GM23338 (cell line): ENCODE data around the gene SENP6.
"Not testable (repeated sequence)": the region's sequence is repeated elsewhere in the genome, so short reads cannot be mapped to it uniquely, and the experiment has no call there.

Source experiments
- CREB1 ChIP-seq: fragments of 250-450 bp; sonication (Bioruptor Pico); IDR thresholded peaks from 2 replicates; pipeline ENCODE4 v1.5.0; 2020; ENCODE audit warnings: low read depth, mild to moderate bottlenecking, moderate library complexity
- ETS1 ChIP-seq: IDR thresholded peaks from 2 replicates; pipeline ENCODE4 v1.6.1; 2016; ENCODE audit warnings: antibody characterized with exemption
- EZH2 ChIP-seq: fragments of 200-600 bp; sonication (generic); IDR thresholded peaks from one replicate; pipeline ENCODE4 v1.8.0; 2017; ENCODE audit warnings: antibody characterized with exemption, mild to moderate bottlenecking, low read depth; ENCODE audit not compliant: unreplicated experiment
- EZH2phosphoT487 ChIP-seq: fragments of 200-600 bp; sonication (generic); IDR thresholded peaks from one replicate; pipeline ENCODE4 v1.8.1; 2018; ENCODE audit warnings: antibody characterized with exemption; ENCODE audit not compliant: unreplicated experiment
- JUNB ChIP-seq: IDR thresholded peaks from one replicate; pipeline ENCODE4 v1.6.1; 2016; ENCODE audit warnings: antibody characterized with exemption; ENCODE audit not compliant: unreplicated experiment
- POLR2AphosphoS5 ChIP-seq: IDR thresholded peaks from 2 replicates; pipeline ENCODE4 v1.6.1; 2016; ENCODE audit warnings: antibody characterized with exemption, low read depth
- REST ChIP-seq: IDR thresholded peaks from one replicate; pipeline ENCODE4 v1.6.1; 2018; ENCODE audit warnings: antibody characterized with exemption; ENCODE audit not compliant: unreplicated experiment
- STAT1 ChIP-seq: IDR thresholded peaks from one replicate; pipeline ENCODE4 v1.6.1; 2016; ENCODE audit warnings: antibody characterized with exemption; ENCODE audit not compliant: unreplicated experiment
- ZNF114 ChIP-seq: fragments of 250-450 bp; sonication (Bioruptor Pico); IDR thresholded peaks from 2 replicates; pipeline ENCODE4 v1.5.0; 2020; ENCODE audit warnings: mild to moderate bottlenecking, moderate library complexity
- ZNF331 ChIP-seq: fragments of 250-450 bp; sonication (Bioruptor Pico); IDR thresholded peaks from 2 replicates; pipeline ENCODE4 v1.5.0; 2020; ENCODE audit warnings: low read depth, mild to moderate bottlenecking, moderate library complexity
- TF ChIP-seq, protein P1 (sequence below), 2 experiments: fragments of 200-600 bp in 1 of 2; sonication (generic) in 1 of 2; conservative IDR thresholded peaks; 2 replicates each; pipeline versions ENCODE4 v1.5.1 to v1.6.1; 2016 to 2017; ENCODE audit warnings: antibody characterized with exemption in 2 of 2, low read depth in 2 of 2, mild to moderate bottlenecking in 2 of 2, moderate library complexity in 1 of 2

- TF ChIP-seq, protein P1, sequence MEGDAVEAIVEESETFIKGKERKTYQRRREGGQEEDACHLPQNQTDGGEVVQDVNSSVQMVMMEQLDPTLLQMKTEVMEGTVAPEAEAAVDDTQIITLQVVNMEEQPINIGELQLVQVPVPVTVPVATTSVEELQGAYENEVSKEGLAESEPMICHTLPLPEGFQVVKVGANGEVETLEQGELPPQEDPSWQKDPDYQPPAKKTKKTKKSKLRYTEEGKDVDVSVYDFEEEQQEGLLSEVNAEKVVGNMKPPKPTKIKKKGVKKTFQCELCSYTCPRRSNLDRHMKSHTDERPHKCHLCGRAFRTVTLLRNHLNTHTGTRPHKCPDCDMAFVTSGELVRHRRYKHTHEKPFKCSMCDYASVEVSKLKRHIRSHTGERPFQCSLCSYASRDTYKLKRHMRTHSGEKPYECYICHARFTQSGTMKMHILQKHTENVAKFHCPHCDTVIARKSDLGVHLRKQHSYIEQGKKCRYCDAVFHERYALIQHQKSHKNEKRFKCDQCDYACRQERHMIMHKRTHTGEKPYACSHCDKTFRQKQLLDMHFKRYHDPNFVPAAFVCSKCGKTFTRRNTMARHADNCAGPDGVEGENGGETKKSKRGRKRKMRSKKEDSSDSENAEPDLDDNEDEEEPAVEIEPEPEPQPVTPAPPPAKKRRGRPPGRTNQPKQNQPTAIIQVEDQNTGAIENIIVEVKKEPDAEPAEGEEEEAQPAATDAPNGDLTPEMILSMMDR (conservative IDR thresholded peaks at IDR 0.05; ENCODE audit: low read depth in 2 of 2): not testable (repeated sequence)
- TF ChIP-seq EZH2phosphoT487; EZH2; CREB1 (CRISPR knock-in tag); ETS1; POLR2AphosphoS5; REST; ZNF114; STAT1; JUNB; ZNF331 (CRISPR knock-in tag): not testable (repeated sequence)
These were observed 17.1 kb upstream of the SENP6 start for GRCh38 chr6:75584552-75584951.
